ENCODE data around the gene CCDC17. TPM values are rescaled to one million over a fixed set of nuclear protein-coding genes. Genes with fewer than 3 reads are reported as not detected.

The CCDC17 gene
- total and polyA plus RNA-seq, 4 donors, result 0.30 to 6.4 (median 0.73) TPM

DNA sequence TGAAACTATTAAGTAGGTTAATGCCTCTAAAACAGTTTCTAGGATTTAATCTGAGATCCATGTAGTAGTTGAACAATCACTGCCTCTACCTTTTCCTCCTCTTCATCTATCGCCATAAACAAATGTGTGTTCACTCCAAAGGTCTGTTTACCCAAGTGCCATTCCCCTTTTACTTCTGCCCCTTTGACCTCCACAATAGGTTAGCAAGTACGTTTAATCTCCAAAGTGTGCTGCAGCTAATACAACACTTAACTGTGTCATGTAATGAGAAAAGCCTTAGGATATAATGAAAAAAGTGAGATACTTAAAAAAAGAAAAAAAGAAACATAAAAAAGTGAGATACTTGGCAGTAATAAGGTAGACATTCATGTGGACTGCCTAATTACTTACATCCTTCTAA, 34.3 kb upstream of the CCDC17 start (continued):
- TF ChIP-seq, protein P1, sequence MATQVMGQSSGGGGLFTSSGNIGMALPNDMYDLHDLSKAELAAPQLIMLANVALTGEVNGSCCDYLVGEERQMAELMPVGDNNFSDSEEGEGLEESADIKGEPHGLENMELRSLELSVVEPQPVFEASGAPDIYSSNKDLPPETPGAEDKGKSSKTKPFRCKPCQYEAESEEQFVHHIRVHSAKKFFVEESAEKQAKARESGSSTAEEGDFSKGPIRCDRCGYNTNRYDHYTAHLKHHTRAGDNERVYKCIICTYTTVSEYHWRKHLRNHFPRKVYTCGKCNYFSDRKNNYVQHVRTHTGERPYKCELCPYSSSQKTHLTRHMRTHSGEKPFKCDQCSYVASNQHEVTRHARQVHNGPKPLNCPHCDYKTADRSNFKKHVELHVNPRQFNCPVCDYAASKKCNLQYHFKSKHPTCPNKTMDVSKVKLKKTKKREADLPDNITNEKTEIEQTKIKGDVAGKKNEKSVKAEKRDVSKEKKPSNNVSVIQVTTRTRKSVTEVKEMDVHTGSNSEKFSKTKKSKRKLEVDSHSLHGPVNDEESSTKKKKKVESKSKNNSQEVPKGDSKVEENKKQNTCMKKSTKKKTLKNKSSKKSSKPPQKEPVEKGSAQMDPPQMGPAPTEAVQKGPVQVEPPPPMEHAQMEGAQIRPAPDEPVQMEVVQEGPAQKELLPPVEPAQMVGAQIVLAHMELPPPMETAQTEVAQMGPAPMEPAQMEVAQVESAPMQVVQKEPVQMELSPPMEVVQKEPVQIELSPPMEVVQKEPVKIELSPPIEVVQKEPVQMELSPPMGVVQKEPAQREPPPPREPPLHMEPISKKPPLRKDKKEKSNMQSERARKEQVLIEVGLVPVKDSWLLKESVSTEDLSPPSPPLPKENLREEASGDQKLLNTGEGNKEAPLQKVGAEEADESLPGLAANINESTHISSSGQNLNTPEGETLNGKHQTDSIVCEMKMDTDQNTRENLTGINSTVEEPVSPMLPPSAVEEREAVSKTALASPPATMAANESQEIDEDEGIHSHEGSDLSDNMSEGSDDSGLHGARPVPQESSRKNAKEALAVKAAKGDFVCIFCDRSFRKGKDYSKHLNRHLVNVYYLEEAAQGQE (IDR thresholded peaks at IDR 0.05), result peak; percentile 64
- TF ChIP-seq YY1 (IDR thresholded peaks at IDR 0.05) (peak; percentile 75), FOXA1 (IDR thresholded peaks at IDR 0.05) (peak; percentile 76), FOXA2 (IDR thresholded peaks at IDR 0.05) (peak; percentile 93), NR2F2 (IDR thresholded peaks at IDR 0.05) (peak; percentile 88), GABPA (IDR thresholded peaks at IDR 0.05 in 1 of 2, conservative IDR thresholded peaks at IDR 0.05 in 1 of 2) (peak in 1 of 2 donors; percentile 32)

DNA sequence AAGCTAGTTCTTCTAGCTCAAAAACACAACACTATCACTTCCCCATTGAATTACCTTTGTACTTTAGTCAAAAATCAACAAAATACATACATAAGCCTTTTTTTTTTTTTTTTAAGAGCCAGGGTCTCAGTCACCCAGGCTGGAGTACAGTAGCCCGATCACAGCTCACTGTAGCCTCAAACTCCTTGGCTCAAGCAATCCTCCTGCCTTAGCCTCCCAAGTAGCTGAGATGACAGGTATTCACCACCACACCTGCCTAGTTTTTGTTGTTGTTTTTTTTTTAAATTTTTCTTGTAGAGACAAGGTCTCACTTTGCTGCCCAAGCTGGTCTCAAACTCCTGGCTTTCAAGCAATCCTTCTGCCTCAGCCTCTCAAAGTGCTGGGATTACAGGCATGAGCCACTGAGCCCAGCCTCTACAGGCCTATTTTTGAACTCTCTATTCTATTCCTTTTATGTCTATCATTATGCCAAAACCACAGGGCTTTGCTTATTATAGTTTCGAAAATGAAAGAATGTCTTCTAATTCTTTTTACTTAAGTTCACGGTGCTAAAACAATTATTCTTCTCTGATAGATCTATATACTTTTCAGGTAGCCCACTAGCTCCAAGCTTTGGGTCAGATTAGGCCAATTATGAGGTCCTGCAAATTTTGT, 32.8 kb upstream of the CCDC17 start:
- no peak overlapping the region for H3K9ac ChIP-seq (ENCODE audit: low read depth in 1 of 2, low read length in 2 of 2)
- WGBS, result 90% methylated on average over 3 of the region's 3 CpGs
- H3K4me1 ChIP-seq (ENCODE audit: control insufficient read depth in 4 of 4, insufficient read depth in 4 of 4, low read length in 3 of 4), result peaks cover 12 to 33% (median 29%) of the 10 kb centered on the region in 4 donors
- no peaks in the 10 kb centered on the region for H3K9me3 ChIP-seq (ENCODE audit: control insufficient read depth in 4 of 4, low read length in 3 of 4)
- no peaks in the 10 kb centered on the region for H3K27me3 ChIP-seq (ENCODE audit: control insufficient read depth in 4 of 4, insufficient read depth in 4 of 4, low read length in 3 of 4)
- H3K36me3 ChIP-seq (ENCODE audit: control insufficient read depth in 4 of 4, insufficient read depth in 3 of 4, low read depth in 1 of 4, low read length in 3 of 4), result peaks cover 15 to 48% (median 39%) of the 10 kb centered on the region in 4 donors
- no peak for TF ChIP-seq FOXA2 (IDR thresholded peaks at IDR 0.05)
- TF ChIP-seq EGR1 (IDR thresholded peaks at IDR 0.05; ENCODE audit: low read depth in 2 of 2), result no peak
- no peak for TF ChIP-seq FOXA1 (IDR thresholded peaks at IDR 0.05)
- no peak for TF ChIP-seq HNF4G (IDR thresholded peaks at IDR 0.05)
- TF ChIP-seq TAF1 (conservative IDR thresholded peaks at IDR 0.05), result no peak
- TF ChIP-seq JUND (IDR thresholded peaks at IDR 0.05), result no peak
- TF ChIP-seq NR2F2 (IDR thresholded peaks at IDR 0.05), result no peak
- TF ChIP-seq HNF4A (conservative IDR thresholded peaks at IDR 0.05), result no peak
- TF ChIP-seq YY1 (IDR thresholded peaks at IDR 0.05), result no peak
- TF ChIP-seq, protein P2, sequence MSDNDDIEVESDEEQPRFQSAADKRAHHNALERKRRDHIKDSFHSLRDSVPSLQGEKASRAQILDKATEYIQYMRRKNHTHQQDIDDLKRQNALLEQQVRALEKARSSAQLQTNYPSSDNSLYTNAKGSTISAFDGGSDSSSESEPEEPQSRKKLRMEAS (IDR thresholded peaks at IDR 0.05), result no peak
- no peak for TF ChIP-seq GABPA (IDR thresholded peaks at IDR 0.05 in 1 of 2, conservative IDR thresholded peaks at IDR 0.05 in 1 of 2)
- TF ChIP-seq SP1 (IDR thresholded peaks at IDR 0.05), result no peak
- TF ChIP-seq, protein P3, sequence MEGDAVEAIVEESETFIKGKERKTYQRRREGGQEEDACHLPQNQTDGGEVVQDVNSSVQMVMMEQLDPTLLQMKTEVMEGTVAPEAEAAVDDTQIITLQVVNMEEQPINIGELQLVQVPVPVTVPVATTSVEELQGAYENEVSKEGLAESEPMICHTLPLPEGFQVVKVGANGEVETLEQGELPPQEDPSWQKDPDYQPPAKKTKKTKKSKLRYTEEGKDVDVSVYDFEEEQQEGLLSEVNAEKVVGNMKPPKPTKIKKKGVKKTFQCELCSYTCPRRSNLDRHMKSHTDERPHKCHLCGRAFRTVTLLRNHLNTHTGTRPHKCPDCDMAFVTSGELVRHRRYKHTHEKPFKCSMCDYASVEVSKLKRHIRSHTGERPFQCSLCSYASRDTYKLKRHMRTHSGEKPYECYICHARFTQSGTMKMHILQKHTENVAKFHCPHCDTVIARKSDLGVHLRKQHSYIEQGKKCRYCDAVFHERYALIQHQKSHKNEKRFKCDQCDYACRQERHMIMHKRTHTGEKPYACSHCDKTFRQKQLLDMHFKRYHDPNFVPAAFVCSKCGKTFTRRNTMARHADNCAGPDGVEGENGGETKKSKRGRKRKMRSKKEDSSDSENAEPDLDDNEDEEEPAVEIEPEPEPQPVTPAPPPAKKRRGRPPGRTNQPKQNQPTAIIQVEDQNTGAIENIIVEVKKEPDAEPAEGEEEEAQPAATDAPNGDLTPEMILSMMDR (IDR thresholded peaks at IDR 0.05; ENCODE audit: low read depth, low read length, missing input control), result no peak
- TF ChIP-seq, protein P1 (IDR thresholded peaks at IDR 0.05), result no peak
- TF ChIP-seq, protein P4, sequence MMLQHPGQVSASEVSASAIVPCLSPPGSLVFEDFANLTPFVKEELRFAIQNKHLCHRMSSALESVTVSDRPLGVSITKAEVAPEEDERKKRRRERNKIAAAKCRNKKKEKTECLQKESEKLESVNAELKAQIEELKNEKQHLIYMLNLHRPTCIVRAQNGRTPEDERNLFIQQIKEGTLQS (IDR thresholded peaks at IDR 0.05), result no peak
- no peak for TF ChIP-seq RAD21 (IDR thresholded peaks at IDR 0.05)
- DNase-seq (ENCODE audit: low spot score), result no peak
- peak overlapping the region in 1 of 2 donors; percentile 68 for H3K27ac ChIP-seq (ENCODE audit: low read depth in 1 of 2, low read length in 2 of 2)
- H3K4me3 ChIP-seq (ENCODE audit: low read depth in 1 of 3, low read length in 3 of 3), result no peak overlapping the region

Data from liver (tissue), 9 donors.